DND-41 (cell line): ENCODE measurements around the gene UBLCP1.
"Not testable (repeated sequence)": the region's sequence is repeated elsewhere in the genome, so short reads cannot be mapped to it uniquely, and the experiment has no call there.

ENCODE experiments used
- ATAC-seq: fragments of 200-7000 bp; cut with Tn5 transposase; 3 replicates; pipeline ENCODE4 v1.9.1; 2021; ENCODE audit warnings: low read depth; ENCODE audit not compliant: insufficient read depth
- DNase-seq: peaks from one replicate; pipeline ENCODE4 v3.0.0-alpha.2; 2020
- H2AFZ ChIP-seq: 2 replicates; pipeline ENCODE4 v1.6.0; 2012; ENCODE audit warnings: low read depth, low read length
- H3K27ac ChIP-seq: 2 replicates; pipeline ENCODE4 v1.5.1; 2012; ENCODE audit warnings: low read length, inconsistent platforms
- H3K27me3 ChIP-seq: fragments of 200-600 bp; sonication (generic); 2 replicates; pipeline ENCODE4 v1.6.0; 2012; ENCODE audit warnings: low read length, mild to moderate bottlenecking, inconsistent platforms; ENCODE audit not compliant: insufficient read depth, poor library complexity
- H3K36me3 ChIP-seq: 2 replicates; pipeline ENCODE4 v1.5.1; 2012; ENCODE audit warnings: low read length, inconsistent platforms; ENCODE audit not compliant: insufficient read depth
- H3K4me1 ChIP-seq: 2 replicates; pipeline ENCODE4 v1.5.1; 2012; ENCODE audit warnings: mild to moderate bottlenecking, low read length; ENCODE audit not compliant: insufficient read depth
- H3K4me2 ChIP-seq: 2 replicates; pipeline ENCODE4 v1.6.0; 2012; ENCODE audit warnings: mild to moderate bottlenecking, moderate library complexity, low read length, inconsistent platforms; ENCODE audit not compliant: insufficient read depth
- H3K4me3 ChIP-seq, 2 experiments: fragments of 200-600 bp in 1 of 2; shearing (Covaris generic) in 1 of 2; 2 replicates each; pipeline ENCODE4 v1.5.1; 2012 to 2016; ENCODE audit warnings: inconsistent platforms in 2 of 2, low read length in 2 of 2, mild to moderate bottlenecking in 2 of 2, low read depth in 1 of 2, moderate library complexity in 1 of 2
- H3K79me2 ChIP-seq: 2 replicates; pipeline ENCODE4 v1.6.0; 2012; ENCODE audit warnings: low read length, inconsistent platforms; ENCODE audit not compliant: insufficient read depth
- H3K9ac ChIP-seq: 2 replicates; pipeline ENCODE4 v1.6.0; 2012; ENCODE audit warnings: low read depth, mild to moderate bottlenecking, inconsistent platforms, low read length, moderate library complexity
- H3K9me3 ChIP-seq: 2 replicates; pipeline ENCODE4 v1.5.1; 2012; ENCODE audit warnings: low read length, moderate library complexity, mild to moderate bottlenecking, inconsistent platforms; ENCODE audit not compliant: insufficient read depth, severe bottlenecking
- H4K20me1 ChIP-seq: 2 replicates; pipeline ENCODE4 v1.6.0; 2012; ENCODE audit warnings: low read length; ENCODE audit not compliant: insufficient read depth
- EZH2 ChIP-seq: IDR thresholded peaks from 3 replicates; pipeline ENCODE4 v1.6.1; 2012; ENCODE audit warnings: borderline replicate concordance, low read depth, mild to moderate bottlenecking, moderate library complexity, low read length, inconsistent platforms; ENCODE audit not compliant: severe bottlenecking
- TF ChIP-seq, protein P1 (sequence below): IDR thresholded peaks from 2 replicates; pipeline ENCODE4 v1.5.1; 2012; ENCODE audit warnings: borderline replicate concordance, low read length, moderate library complexity, mild to moderate bottlenecking; ENCODE audit not compliant: poor library complexity, severe bottlenecking; ENCODE audit errors: extremely low read depth

Gene UBLCP1

DNA sequence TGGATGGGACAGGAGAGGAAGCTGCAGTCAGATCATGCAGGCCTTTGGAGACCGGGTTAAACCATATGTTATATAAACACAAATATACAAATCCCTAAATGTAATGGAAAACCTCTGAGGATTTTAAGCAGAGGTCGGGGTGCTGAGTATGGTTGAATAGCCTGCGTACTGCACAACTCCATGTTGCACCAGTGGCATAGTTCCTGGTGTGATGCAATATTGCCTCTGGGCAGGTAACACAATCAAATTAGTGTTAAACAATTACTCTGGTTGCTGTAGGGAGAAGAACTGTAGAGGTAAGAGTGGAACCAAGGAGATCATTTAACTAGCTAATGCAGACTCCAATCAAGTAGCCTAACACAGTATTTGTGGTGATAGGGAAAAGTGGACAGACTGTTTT is 32.4 kb upstream of the UBLCP1 start:
- ATAC-seq, result no peak
- no peak overlapping the region for H3K4me3 ChIP-seq
- no peak overlapping the region for H3K27ac ChIP-seq
- no peak overlapping the region for H2AFZ ChIP-seq
- no peaks in the 10 kb centered on the region for H3K27me3 ChIP-seq
- H3K79me2 ChIP-seq, result no peaks in the 10 kb centered on the region
- no peaks in the 10 kb centered on the region for H4K20me1 ChIP-seq
- no peak overlapping the region for H3K4me2 ChIP-seq
- no peaks in the 10 kb centered on the region for H3K4me1 ChIP-seq
- no peak for TF ChIP-seq EZH2
- TF ChIP-seq, protein P1, sequence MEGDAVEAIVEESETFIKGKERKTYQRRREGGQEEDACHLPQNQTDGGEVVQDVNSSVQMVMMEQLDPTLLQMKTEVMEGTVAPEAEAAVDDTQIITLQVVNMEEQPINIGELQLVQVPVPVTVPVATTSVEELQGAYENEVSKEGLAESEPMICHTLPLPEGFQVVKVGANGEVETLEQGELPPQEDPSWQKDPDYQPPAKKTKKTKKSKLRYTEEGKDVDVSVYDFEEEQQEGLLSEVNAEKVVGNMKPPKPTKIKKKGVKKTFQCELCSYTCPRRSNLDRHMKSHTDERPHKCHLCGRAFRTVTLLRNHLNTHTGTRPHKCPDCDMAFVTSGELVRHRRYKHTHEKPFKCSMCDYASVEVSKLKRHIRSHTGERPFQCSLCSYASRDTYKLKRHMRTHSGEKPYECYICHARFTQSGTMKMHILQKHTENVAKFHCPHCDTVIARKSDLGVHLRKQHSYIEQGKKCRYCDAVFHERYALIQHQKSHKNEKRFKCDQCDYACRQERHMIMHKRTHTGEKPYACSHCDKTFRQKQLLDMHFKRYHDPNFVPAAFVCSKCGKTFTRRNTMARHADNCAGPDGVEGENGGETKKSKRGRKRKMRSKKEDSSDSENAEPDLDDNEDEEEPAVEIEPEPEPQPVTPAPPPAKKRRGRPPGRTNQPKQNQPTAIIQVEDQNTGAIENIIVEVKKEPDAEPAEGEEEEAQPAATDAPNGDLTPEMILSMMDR, result no peak
- H3K9me3 ChIP-seq, result no peaks in the 10 kb centered on the region
- H3K9ac ChIP-seq, result no peak overlapping the region
- DNase-seq, result no peak
- no peaks in the 10 kb centered on the region for H3K36me3 ChIP-seq

DNA sequence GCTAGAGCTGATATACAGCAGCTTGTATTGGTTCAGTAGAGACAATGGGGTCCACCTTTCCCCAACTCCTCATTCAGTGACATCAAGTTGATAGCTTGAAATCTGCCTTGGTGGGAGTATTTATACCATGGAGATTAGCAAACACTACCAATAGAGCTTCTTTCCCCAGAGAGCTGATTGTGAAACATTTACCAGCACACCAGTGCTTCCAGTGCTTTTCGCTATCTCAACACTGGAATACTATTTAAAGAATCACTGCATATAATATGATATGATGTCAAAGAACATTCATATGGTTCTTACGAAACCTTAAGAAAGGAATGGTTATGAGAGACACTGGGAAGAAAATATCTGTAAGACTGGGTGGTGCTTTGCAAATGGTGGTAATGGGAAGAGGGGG is 31.9 kb upstream of the UBLCP1 start:
- Histone ChIP-seq H3K4me1 (no peaks in the 10 kb centered on the region), H3K27me3 (no peaks in the 10 kb centered on the region), H3K79me2 (no peaks in the 10 kb centered on the region), H3K36me3 (no peaks in the 10 kb centered on the region), H3K9me3 (no peaks in the 10 kb centered on the region), H3K27ac (no peak overlapping the region), H2AFZ (no peak overlapping the region), H3K4me2 (no peak overlapping the region), H3K4me3 (no peak overlapping the region), H3K9ac (no peak overlapping the region), H4K20me1 (no peaks in the 10 kb centered on the region)
- DNase-seq (no peak), ATAC-seq (no peak)
- TF ChIP-seq, protein P1, result no peak
- TF ChIP-seq EZH2, result no peak

DNA sequence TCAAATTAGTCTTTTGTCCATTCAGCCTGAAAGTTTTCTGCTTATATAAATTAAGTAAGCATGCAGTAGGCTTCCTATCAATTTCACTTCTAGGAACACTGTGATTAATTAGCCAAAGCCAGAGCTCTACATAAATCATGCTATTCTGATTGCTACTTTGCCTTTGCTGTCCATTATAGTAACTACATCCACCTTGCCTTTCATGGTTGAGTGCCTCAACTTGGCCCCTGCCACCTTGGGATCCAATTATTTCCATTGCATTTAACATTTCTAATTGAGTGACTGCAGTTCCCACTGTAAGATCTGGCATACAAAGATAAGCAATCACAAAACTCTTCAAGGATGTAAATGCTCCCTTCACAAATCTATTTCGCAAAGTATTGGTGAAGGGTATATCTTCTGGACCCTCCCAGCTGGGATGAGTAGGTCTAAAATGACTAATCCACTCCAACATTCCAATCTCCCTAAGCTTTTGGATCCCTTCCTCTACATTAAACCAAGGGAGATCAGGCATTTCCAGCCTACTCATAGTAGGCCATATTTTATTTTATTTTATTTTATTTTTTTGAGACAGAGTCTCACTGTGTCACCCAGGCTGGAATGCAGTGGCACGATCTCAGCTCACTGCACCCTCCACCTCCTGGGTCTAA is 27.1 kb upstream of the UBLCP1 start:
- not testable (repeated sequence) for H3K36me3 ChIP-seq, DNase-seq, ATAC-seq, H3K4me1 ChIP-seq, H3K9me3 ChIP-seq, H3K9ac ChIP-seq, H3K79me2 ChIP-seq, H3K27me3 ChIP-seq, H4K20me1 ChIP-seq, H2AFZ ChIP-seq, H3K4me3 ChIP-seq, H3K27ac ChIP-seq, H3K4me2 ChIP-seq

DNA sequence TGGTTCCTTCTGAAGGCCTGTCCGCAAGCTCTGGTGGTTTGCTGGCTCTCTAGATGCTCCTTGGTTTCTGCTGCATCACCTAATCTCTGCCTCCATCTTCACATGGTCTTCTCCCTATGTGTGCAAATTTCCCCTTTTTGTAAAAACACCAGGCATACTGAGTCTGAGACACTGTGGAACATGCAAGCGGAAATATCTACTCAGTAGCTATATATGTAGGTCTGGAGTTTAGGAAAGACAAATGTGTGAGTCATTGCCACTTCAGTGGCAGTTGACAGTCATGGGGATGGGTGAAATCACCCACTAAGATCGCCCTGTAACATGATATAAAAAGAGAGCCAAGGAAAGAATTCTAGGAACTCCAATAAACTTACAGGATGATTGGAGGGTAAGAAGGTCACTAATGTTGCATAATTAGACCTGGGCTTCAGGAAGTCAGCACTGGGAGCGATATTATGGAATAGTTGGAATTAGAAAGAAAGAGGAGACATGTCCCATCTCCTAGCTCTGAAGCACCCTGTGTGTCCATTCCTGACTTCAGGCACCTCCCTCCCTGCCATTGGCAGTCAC is 22.7 kb upstream of the UBLCP1 start:
- H3K4me2 ChIP-seq, result no peak overlapping the region
- no peaks in the 10 kb centered on the region for H3K27me3 ChIP-seq
- no peaks in the 10 kb centered on the region for H3K79me2 ChIP-seq
- DNase-seq (no peak), ATAC-seq (no peak)
- no peak overlapping the region for H3K9ac ChIP-seq
- no peak overlapping the region for H3K27ac ChIP-seq
- no peak overlapping the region for H2AFZ ChIP-seq
- no peaks in the 10 kb centered on the region for H3K36me3 ChIP-seq
- no peak for TF ChIP-seq EZH2
- TF ChIP-seq, protein P1, result no peak
- H3K9me3 ChIP-seq, result no peaks in the 10 kb centered on the region
- H4K20me1 ChIP-seq, result no peaks in the 10 kb centered on the region
- H3K4me3 ChIP-seq, result no peak overlapping the region
- no peaks in the 10 kb centered on the region for H3K4me1 ChIP-seq
